CD4-positive, alpha-beta T cell treated with Interleukin-15 for 4 hours (primary cell): ENCODE results near the gene OR10H4.
"Not testable (repeated sequence)": the region's sequence is repeated elsewhere in the genome, so short reads cannot be mapped to it uniquely, and the experiment has no call there.

ENCODE experiments used
- DNase-seq: peaks from one replicate; pipeline ENCODE4 v3.0.0-alpha.2; 2020; ENCODE audit warnings: low spot score

Gene OR10H4

DNA sequence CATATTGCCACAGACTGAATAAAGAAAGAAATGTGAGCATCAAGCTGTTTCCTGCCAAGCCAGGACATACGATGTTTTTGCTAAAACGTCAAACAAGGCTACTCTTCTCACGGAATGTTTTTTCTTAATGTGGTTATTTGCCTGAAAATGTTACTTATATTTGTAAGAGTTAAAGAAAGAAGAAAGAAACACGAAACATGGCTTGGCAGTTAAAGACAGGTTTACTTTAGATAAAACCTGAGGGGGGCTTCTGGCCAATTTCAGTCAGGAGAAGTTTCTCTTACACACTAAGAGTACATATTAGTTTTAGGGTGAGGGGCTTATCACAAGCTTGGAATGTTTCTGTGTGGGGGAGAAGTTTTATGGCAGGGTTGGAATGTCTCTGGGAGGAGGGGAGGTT is 4.4 kb upstream of the OR10H4 start:
- DNase-seq = no peak

DNA sequence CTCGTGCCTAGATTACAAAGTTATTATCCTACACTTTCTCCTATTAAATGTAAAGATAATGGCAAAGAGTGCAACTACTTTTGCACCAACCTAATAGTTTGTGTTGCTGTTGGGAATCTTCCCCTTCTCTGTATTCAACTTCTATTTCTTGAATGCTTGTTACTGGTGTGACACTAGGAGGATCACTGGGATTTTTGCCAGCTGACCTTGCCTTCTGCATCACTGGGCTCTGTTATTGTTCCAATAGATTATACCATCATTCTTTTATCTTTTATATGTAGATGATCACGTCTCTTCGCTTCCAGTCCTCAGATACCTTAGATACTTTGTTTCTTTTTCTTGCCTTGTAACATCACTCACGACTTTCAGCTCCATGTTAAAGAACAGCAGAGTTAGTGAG is 3.5 kb upstream of the OR10H4 start:
- no peak for DNase-seq

DNA sequence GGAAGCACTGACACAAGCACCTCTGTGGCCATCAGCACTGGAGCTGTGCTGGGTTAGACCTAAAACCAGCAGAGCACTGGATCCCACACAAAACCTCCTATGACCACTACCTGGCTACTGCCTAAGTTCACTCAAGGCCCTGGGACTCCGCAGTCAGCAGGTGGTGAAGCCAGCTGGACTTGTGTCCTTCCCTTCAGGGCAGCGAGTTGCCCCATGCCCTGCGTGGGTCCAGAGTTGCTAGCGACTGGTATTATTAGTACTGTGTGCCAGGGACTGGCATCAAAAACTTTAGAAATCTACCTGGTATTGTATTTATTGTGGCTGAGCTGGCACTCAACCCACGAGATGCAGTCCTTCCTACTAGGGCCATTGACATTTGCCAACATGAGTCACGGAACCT is 6.0 kb downstream of the OR10H4 start:
- DNase-seq = no peak

DNA sequence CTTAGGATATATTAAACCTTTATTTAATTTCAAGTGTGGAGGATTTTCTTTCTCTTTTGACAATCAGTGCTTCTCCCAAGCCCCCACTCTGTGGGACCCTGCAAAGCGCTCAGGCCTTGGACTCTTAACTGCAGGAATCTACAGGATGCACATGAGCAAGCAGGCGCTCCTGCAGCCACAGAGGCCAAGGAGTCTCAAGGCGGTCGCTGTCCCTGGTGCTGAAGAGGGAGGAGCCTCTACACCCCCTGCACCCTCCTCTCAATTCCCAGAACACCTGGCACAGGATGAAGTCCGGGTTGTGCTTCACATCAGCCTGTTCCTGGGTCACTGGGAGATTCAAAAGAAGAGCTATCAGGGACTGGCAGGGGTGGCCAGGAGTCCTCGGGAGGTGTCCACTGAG is 13.5 kb downstream of the OR10H4 start:
- DNase-seq = no peak

DNA sequence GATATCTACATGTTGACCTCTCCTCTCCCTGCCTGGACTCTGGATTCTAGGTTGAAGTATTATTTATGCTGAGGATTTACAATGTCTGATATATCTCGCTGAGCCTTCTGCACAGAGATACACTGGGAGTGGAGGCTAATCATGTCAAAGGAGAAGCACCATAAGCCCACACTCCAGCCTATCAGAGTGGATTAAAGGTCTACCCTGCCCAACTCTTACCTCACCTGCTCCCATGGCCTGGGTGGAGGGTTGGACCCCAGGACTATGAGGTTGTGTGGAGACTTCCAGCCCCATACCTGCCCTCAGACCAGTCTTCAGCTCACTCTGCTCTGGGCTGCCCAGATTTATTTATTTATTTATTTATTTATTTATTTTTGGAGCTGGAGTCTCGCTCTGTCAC is 15.4 kb downstream of the OR10H4 start:
- no peak for DNase-seq

- no peak for DNase-seq
Measured at GRCh38 chr19:15971224-15971780, 22.5 kb downstream of the OR10H4 start.

GRCh38 chr19:15972043-15972442 is 23.2 kb downstream of the OR10H4 start:
- DNase-seq = not testable (repeated sequence)

- no peak for DNase-seq
Measured at GRCh38 chr19:15974856-15975255, 26.0 kb downstream of the OR10H4 start.

- DNase-seq = no peak
Measured at GRCh38 chr19:15976836-15977689, 28.3 kb downstream of the OR10H4 start.

DNA sequence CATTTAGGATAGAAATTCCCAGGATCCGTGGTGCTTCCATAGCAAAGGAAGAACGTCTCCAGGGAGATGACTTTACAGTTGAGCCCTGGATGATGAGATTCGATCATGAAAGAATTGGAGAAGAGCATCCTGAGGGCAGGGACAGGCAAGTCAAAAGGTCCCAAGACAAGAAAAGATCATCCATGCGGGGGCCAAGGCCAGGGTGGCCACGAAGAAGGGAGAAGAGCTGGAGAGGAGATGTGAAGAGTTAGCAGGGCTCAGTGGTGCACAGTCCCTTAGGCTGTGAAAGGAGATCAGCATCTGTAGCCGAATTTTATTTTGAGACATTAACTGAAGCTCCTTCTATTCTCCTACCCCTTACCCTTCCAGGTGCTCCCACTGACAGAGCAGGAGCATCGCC is 28.9 kb downstream of the OR10H4 start:
- DNase-seq = no peak

- DNase-seq = no peak
Measured at GRCh38 chr19:15979293-15979692, 30.5 kb downstream of the OR10H4 start.

DNA sequence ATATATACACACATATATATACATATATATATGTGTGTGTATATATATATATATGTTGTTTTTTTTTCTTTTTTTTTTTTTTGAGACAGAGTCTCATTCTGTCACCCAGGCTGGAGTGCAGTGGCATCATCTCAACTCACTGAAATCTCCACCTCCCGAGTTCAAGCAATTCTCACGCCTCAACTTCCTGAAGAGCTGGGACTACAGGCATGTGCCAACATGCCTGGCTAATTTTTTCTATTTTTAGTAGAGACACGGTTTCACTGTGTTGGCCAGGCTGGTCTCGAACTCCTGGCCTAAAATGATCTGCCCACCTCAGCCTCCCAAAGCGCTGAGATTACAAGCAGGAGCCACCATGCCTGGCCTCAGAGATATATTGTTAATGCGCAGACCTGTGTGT is 37.0 kb downstream of the OR10H4 start:
- not testable (repeated sequence) for DNase-seq

GRCh38 chr19:15986701-15987100 is 37.9 kb downstream of the OR10H4 start:
- DNase-seq = no peak

DNA sequence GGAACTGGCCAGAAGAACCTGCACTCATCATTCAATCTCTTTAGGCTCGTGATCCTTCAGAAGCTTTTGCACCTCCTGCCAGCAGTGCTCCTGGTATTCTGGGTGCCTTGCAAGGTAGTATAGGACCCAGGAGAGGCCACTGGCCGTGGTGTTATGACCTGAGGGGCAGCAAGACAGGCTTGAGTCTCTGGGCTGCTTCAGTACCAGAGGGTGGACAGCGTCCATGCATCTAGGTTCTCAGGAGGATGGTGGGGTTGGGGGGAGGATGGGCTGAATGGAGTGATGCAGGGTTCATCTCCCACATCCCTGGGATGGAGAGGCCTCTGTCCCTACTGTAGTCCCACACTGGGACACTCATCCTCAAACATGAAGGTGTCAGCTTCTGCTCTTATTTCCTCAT is 41.1 kb downstream of the OR10H4 start:
- no peak for DNase-seq

GRCh38 chr19:15991602-15992001 is 42.8 kb downstream of the OR10H4 start:
- DNase-seq = no peak

GRCh38 chr19:15992014-15992413 is 43.2 kb downstream of the OR10H4 start:
- no peak for DNase-seq

DNA sequence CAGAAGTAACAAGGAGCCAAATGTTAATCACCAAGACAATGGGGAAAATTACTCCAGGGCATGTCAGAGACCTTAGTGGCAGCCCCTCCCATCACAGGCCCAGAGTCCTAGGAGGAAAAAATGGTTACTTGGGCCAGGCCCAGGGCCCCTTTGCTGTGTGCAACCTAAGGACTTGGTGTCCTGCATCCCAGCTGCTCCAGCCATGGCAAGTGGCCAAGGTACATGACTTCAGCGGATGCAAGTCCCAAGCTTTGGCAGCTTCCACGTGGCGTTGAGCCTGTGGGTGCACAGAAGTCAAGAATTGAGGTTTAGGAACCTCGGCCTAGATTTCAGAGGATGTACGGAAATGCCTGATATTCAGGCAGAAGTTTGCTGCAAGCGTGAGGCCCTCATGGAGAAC is 46.7 kb downstream of the OR10H4 start:
- no peak for DNase-seq

- DNase-seq = no peak
Measured at GRCh38 chr19:15998166-15998565, 49.4 kb downstream of the OR10H4 start.
